ENCODE results near the gene MAEA. TPM values are rescaled to one million over a fixed set of nuclear protein-coding genes. Genes with fewer than 3 reads are reported as not detected.

The MAEA gene
- total and polyA plus RNA-seq, 2 of the 8 experiments (the other 6 are each of a cell fraction or from before 2014, with no cell fraction given), result 75.8 to 133 TPM

DNA sequence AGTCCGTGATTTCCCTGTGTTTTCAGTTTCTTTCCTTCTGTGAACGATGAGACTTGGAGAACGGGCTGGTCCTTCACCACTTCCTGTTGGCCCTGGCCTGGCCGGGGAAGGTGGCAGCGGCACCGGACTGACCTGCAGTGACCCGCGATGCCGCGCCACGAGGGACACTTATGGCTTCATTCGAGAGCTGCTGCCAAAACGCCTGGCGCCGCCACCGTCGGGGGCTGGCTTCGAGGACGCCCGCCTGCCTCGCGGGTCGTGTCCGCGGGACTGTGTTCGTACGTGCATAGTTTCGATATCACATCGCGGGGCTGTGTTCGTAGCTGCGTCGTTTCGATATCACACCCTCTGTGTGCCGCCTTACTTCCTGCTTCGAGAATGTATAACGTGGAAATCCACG lies 49.8 kb downstream of the MAEA start:
- no peak overlapping the region for H2AFZ ChIP-seq (ENCODE audit: low read length)
- no peak overlapping the region for H3K23ac ChIP-seq (ENCODE audit: insufficient read length)
- ChIA-PET POLR2A (ENCODE audit: partially characterized antibody) (interaction anchor here (0.8 to 2.5 kb wide), 4 partner anchors 9 to 91 kb away, joined by 3 to 8 read pairs (median 5); partner anchors contain the start of gene CTBP1), CTCF (ENCODE audit: partially characterized antibody) (no interaction called here)
- no peak overlapping the region for H2BK5ac ChIP-seq (ENCODE audit: low read depth, low read length)
- H4K91ac ChIP-seq (replicated peaks; ENCODE audit: insufficient read length, low read length), result no peak overlapping the region
- H3K79me1 ChIP-seq (ENCODE audit: low read depth, low read length), result no peaks in the 10 kb centered on the region; the same call in 1 of the 2 replicates
- H3K23me2 ChIP-seq (ENCODE audit: low read depth, low read length), result no peaks in the 10 kb centered on the region
- H4K20me1 ChIP-seq (replicated peaks in 1 of 2; ENCODE audit: control insufficient read depth in 1 of 2, insufficient read depth in 2 of 2, low read length in 2 of 2), result peaks cover 5 to 17% of the 10 kb centered on the region in 2 experiments
- H2BK120ac ChIP-seq (replicated peaks; ENCODE audit: low read depth, low read length), result no peak overlapping the region
- no peak overlapping the region for H2BK12ac ChIP-seq (ENCODE audit: low read depth, low read length)
- no peak for DNase-seq (ENCODE audit: low read depth in 1 of 2, low spot score in 2 of 2)
- WGBS, 2 experiments (ENCODE audit: extremely low coverage in 1 of 2, insufficient coverage in 1 of 2, insufficient read length in 1 of 2, insufficient replicate concordance in 2 of 2, low coverage in 1 of 2, low lambda C conversion rate in 2 of 2, missing lambda C conversion rate in 1 of 2), result 96% methylated on average over 38 of the region's 38 CpGs; no CpG with 5 or more reads in 1 of the 2 experiments
- H3K4ac ChIP-seq (replicated peaks; ENCODE audit: insufficient read length, low read depth, low read length), result no peak overlapping the region
- H3K18ac ChIP-seq (ENCODE audit: extremely low read depth, low read length), result no peak overlapping the region
- no peak overlapping the region for H3K56ac ChIP-seq (replicated peaks; ENCODE audit: insufficient read length, low read depth, low read length)
- no peak for FAIRE-seq
- H3K9me3 ChIP-seq (ENCODE audit: insufficient read depth in 2 of 2, low read depth in 1 of 2, low read length in 1 of 2), result no peaks in the 10 kb centered on the region
- no peaks in the 10 kb centered on the region for H3K4me1 ChIP-seq (replicated peaks in 1 of 4; ENCODE audit: control insufficient read depth in 3 of 4, insufficient read depth in 4 of 4, low read length in 3 of 4)
- no peaks in the 10 kb centered on the region for H3K27me3 ChIP-seq (replicated peaks in 1 of 4; ENCODE audit: control insufficient read depth in 3 of 4, extremely low read depth in 1 of 4, insufficient read depth in 3 of 4, low read length in 3 of 4)
- no peaks in the 10 kb centered on the region for H3K79me2 ChIP-seq (ENCODE audit: control insufficient read depth in 1 of 2, insufficient read depth in 2 of 2, low read length in 2 of 2)
- no peak overlapping the region for H4K5ac ChIP-seq (ENCODE audit: insufficient read length, low read depth, low read length)
- H3K4me2 ChIP-seq (ENCODE audit: insufficient read depth in 1 of 2, low read depth in 2 of 2, low read length in 2 of 2), result no peak overlapping the region
- H3K14ac ChIP-seq (ENCODE audit: insufficient read length), result no peak overlapping the region
- H2AK5ac ChIP-seq (ENCODE audit: low read depth, low read length), result no peak overlapping the region
- H3K9ac ChIP-seq (replicated peaks in 1 of 4; ENCODE audit: extremely low read depth in 1 of 4, low read depth in 3 of 4, low read length in 3 of 4), result no peak overlapping the region
- H3K27ac ChIP-seq (ENCODE audit: low read depth, low read length), result no peak overlapping the region
- H2BK20ac ChIP-seq (ENCODE audit: low read length), result no peak overlapping the region
- H2BK15ac ChIP-seq (ENCODE audit: low read length), result no peak overlapping the region
- H4K8ac ChIP-seq (ENCODE audit: extremely low read depth, insufficient read depth, low read length), result no peak overlapping the region
- H3K4me3 ChIP-seq (ENCODE audit: extremely low read depth in 1 of 4, insufficient read depth in 2 of 4, low read depth in 3 of 4, low read length in 4 of 4), result no peak overlapping the region
- H3K36me3 ChIP-seq (ENCODE audit: control insufficient read depth in 2 of 4, insufficient read depth in 4 of 4, low read length in 3 of 4), result peaks cover 10 to 56% (median 44%) of the 10 kb centered on the region in 4 experiments
- no peak for TF ChIP-seq TCF12 (IDR thresholded peaks at IDR 0.05; ENCODE audit: low read depth, low read length)
- no peak for TF ChIP-seq ZNF274 (IDR thresholded peaks at IDR 0.05; ENCODE audit: borderline replicate concordance, extremely low read depth, low read length)
- no peak for TF ChIP-seq CBX5 (IDR thresholded peaks at IDR 0.05; ENCODE audit: low read depth, low read length)
- no peak for TF ChIP-seq SRF (IDR thresholded peaks at IDR 0.05; ENCODE audit: low read depth, low read length)
- TF ChIP-seq GABPA (IDR thresholded peaks at IDR 0.05; ENCODE audit: borderline replicate concordance, insufficient read depth, low read length), result no peak
- TF ChIP-seq TBP (IDR thresholded peaks at IDR 0.05; ENCODE audit: low read depth, low read length), result no peak
- TF ChIP-seq FOSL1 (IDR thresholded peaks at IDR 0.05; ENCODE audit: insufficient read depth, low read depth, low read length), result no peak
- no peak for TF ChIP-seq SP1 (IDR thresholded peaks at IDR 0.05; ENCODE audit: low read depth, low read length)
- no peak for TF ChIP-seq KDM1A (IDR thresholded peaks at IDR 0.05; ENCODE audit: borderline replicate concordance, low read length)
- TF ChIP-seq PHF8 (conservative IDR thresholded peaks at IDR 0.05; ENCODE audit: low read depth, low read length), result no peak
- no peak for TF ChIP-seq SIN3A (conservative IDR thresholded peaks at IDR 0.05 in 1 of 2, IDR thresholded peaks at IDR 0.05 in 1 of 2; ENCODE audit: low read depth in 1 of 2, low read length in 2 of 2)

Measured in H1 (cell line).